ENCODE measurements around the gene SLC25A15. TPM values are rescaled to one million over a fixed set of nuclear protein-coding genes. Genes with fewer than 3 reads are reported as not detected.

The SLC25A15 gene
- total RNA-seq, 1 experiment from 2014 or later: 24.5 TPM

DNA sequence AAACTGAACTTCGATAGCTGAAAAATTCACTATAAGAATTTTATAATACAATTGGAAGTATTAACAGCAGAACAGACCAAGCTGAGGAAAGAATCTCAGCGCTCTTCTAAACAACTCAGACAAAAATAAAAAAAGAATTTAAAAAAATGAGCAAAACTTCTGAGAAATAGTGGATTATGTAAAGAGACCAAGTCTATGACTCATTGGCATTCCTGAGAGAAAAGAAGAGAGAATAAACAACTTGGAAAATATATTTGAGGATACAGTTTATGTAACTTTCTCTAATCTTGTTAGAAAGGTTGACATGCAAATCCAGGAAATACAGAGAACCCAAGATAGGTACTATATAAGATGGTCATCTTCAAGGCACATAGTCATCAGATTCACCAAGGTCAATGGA is 25.4 kb downstream of the SLC25A15 start:
- ChIA-PET CTCF (interaction anchor here (1.0 to 3.4 kb wide), 3 partner anchors 9 to 38 kb away, joined by 3 to 11 read pairs (median 3); partner anchors contain the start of gene SLC25A15), RAD21 (ENCODE audit: low non-redundant PET in 1 of 2, low total read pairs in 2 of 2, uncharacterized antibody in 2 of 2, unreplicated experiment in 2 of 2) (no interaction called here), POLR2A (no interaction called here)
- Histone ChIP-seq H3K9me3 (ENCODE audit: control insufficient read depth in 1 of 2, insufficient read depth in 1 of 2, low read depth in 1 of 2, low read length in 2 of 2) (no peaks in the 10 kb centered on the region), H3K4me3 (replicated peaks in 1 of 2; ENCODE audit: low read depth in 1 of 2, low read length in 2 of 2) (no peak overlapping the region), H4K20me1 (ENCODE audit: insufficient read depth) (no peaks in the 10 kb centered on the region), H2AFZ (ENCODE audit: low read depth, low read length, poor library complexity, severe bottlenecking) (no peak overlapping the region), H3K27ac (ENCODE audit: low read depth, low read length) (no peak overlapping the region), H3K27me3 (ENCODE audit: insufficient read depth, low read length) (no peaks in the 10 kb centered on the region), H3K9ac (ENCODE audit: low read length) (no peak overlapping the region), H3K4me1 (ENCODE audit: control insufficient read depth in 1 of 2, insufficient read depth in 2 of 2, low read length in 2 of 2) (0 out of 4 replicates have a peak, but pooled peaks cover 0 to 3% of the 10 kb centered on the region in 2 experiments), H3K4me2 (ENCODE audit: low read length) (no peak overlapping the region), H3K9me2 (ENCODE audit: insufficient read depth) (no peaks in the 10 kb centered on the region), H3K79me2 (ENCODE audit: insufficient read depth, low read length) (no peaks in the 10 kb centered on the region), H3K36me3 (ENCODE audit: control insufficient read depth in 1 of 2, insufficient read depth in 2 of 2, low read length in 2 of 2) (peaks cover under 1 to 5% of the 10 kb centered on the region in 2 experiments; a peak in 1 of 4 replicates)
- DNase-seq (ENCODE audit: low read depth, low spot score) (no peak), ATAC-seq (no peak)
- TF ChIP-seq EZH2phosphoT487 (IDR thresholded peaks at IDR 0.05; ENCODE audit: borderline replicate concordance): no peak
- TF ChIP-seq CBX3 (IDR thresholded peaks at IDR 0.05; ENCODE audit: low read depth): no peak
- TF ChIP-seq YY1 (IDR thresholded peaks at IDR 0.05; ENCODE audit: extremely low read depth, insufficient replicate concordance, low read depth, low read length): no peak
- no peak for TF ChIP-seq TCF7L2 (IDR thresholded peaks at IDR 0.05; ENCODE audit: borderline replicate concordance, extremely low read depth, insufficient read depth, insufficient read length)
- TF ChIP-seq POLR2AphosphoS5 (IDR thresholded peaks at IDR 0.05; ENCODE audit: low read depth, low read length): no peak
- TF ChIP-seq, protein P1, sequence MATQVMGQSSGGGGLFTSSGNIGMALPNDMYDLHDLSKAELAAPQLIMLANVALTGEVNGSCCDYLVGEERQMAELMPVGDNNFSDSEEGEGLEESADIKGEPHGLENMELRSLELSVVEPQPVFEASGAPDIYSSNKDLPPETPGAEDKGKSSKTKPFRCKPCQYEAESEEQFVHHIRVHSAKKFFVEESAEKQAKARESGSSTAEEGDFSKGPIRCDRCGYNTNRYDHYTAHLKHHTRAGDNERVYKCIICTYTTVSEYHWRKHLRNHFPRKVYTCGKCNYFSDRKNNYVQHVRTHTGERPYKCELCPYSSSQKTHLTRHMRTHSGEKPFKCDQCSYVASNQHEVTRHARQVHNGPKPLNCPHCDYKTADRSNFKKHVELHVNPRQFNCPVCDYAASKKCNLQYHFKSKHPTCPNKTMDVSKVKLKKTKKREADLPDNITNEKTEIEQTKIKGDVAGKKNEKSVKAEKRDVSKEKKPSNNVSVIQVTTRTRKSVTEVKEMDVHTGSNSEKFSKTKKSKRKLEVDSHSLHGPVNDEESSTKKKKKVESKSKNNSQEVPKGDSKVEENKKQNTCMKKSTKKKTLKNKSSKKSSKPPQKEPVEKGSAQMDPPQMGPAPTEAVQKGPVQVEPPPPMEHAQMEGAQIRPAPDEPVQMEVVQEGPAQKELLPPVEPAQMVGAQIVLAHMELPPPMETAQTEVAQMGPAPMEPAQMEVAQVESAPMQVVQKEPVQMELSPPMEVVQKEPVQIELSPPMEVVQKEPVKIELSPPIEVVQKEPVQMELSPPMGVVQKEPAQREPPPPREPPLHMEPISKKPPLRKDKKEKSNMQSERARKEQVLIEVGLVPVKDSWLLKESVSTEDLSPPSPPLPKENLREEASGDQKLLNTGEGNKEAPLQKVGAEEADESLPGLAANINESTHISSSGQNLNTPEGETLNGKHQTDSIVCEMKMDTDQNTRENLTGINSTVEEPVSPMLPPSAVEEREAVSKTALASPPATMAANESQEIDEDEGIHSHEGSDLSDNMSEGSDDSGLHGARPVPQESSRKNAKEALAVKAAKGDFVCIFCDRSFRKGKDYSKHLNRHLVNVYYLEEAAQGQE (IDR thresholded peaks at IDR 0.05; ENCODE audit: low read depth): no peak
- no peak for TF ChIP-seq ZNF274 (IDR thresholded peaks at IDR 0.05; ENCODE audit: low read depth, low read length)
- TF ChIP-seq, protein P2, sequence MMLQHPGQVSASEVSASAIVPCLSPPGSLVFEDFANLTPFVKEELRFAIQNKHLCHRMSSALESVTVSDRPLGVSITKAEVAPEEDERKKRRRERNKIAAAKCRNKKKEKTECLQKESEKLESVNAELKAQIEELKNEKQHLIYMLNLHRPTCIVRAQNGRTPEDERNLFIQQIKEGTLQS (IDR thresholded peaks at IDR 0.05): no peak
- TF ChIP-seq, protein P3, sequence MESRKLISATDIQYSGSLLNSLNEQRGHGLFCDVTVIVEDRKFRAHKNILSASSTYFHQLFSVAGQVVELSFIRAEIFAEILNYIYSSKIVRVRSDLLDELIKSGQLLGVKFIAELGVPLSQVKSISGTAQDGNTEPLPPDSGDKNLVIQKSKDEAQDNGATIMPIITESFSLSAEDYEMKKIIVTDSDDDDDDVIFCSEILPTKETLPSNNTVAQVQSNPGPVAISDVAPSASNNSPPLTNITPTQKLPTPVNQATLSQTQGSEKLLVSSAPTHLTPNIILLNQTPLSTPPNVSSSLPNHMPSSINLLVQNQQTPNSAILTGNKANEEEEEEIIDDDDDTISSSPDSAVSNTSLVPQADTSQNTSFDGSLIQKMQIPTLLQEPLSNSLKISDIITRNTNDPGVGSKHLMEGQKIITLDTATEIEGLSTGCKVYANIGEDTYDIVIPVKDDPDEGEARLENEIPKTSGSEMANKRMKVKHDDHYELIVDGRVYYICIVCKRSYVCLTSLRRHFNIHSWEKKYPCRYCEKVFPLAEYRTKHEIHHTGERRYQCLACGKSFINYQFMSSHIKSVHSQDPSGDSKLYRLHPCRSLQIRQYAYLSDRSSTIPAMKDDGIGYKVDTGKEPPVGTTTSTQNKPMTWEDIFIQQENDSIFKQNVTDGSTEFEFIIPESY (IDR thresholded peaks at IDR 0.05; ENCODE audit: extremely low read depth, insufficient replicate concordance, low read length): no peak
- no peak for TF ChIP-seq SIN3A (IDR thresholded peaks at IDR 0.05; ENCODE audit: low read depth)
- no peak for TF ChIP-seq JUND (IDR thresholded peaks at IDR 0.05)
- no peak for TF ChIP-seq SP1 (IDR thresholded peaks at IDR 0.05; ENCODE audit: low read depth)
- TF ChIP-seq, protein P4, sequence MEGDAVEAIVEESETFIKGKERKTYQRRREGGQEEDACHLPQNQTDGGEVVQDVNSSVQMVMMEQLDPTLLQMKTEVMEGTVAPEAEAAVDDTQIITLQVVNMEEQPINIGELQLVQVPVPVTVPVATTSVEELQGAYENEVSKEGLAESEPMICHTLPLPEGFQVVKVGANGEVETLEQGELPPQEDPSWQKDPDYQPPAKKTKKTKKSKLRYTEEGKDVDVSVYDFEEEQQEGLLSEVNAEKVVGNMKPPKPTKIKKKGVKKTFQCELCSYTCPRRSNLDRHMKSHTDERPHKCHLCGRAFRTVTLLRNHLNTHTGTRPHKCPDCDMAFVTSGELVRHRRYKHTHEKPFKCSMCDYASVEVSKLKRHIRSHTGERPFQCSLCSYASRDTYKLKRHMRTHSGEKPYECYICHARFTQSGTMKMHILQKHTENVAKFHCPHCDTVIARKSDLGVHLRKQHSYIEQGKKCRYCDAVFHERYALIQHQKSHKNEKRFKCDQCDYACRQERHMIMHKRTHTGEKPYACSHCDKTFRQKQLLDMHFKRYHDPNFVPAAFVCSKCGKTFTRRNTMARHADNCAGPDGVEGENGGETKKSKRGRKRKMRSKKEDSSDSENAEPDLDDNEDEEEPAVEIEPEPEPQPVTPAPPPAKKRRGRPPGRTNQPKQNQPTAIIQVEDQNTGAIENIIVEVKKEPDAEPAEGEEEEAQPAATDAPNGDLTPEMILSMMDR (IDR thresholded peaks at IDR 0.05 in 2 of 3, conservative IDR thresholded peaks at IDR 0.05 in 1 of 3; ENCODE audit: borderline replicate concordance in 1 of 3, insufficient read depth in 1 of 3, low read depth in 2 of 3, low read length in 2 of 3): no peak
- no peak for TF ChIP-seq FOSL1 (IDR thresholded peaks at IDR 0.05; ENCODE audit: low read depth)
- TF ChIP-seq, protein P5, sequence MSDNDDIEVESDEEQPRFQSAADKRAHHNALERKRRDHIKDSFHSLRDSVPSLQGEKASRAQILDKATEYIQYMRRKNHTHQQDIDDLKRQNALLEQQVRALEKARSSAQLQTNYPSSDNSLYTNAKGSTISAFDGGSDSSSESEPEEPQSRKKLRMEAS (IDR thresholded peaks at IDR 0.05): no peak
- TF ChIP-seq ELF1 (IDR thresholded peaks at IDR 0.05; ENCODE audit: borderline replicate concordance, low read depth): no peak
- TF ChIP-seq ZFX (IDR thresholded peaks at IDR 0.05): no peak
- intact Hi-C loops (cut with micrococcal nuclease): no loop called here
- no TSS peak for BruUV-seq (replicated peaks)

Data from HCT116 (cell line).